BJ (cell line): ENCODE measurements around the gene MOXD1. TPM values are rescaled to one million over a fixed set of nuclear protein-coding genes. Genes with fewer than 3 reads are reported as not detected.

Experiments
- CTCF ChIA-PET: fragments of 350-600 bp; formaldehyde crosslinking; extraction: SDS; loops from one replicate; lab custom pipeline; 2021; ENCODE audit warnings: antibody characterized with exemption, inconsistent platforms; lab: Yijun Ruan, JAX
- POLR2A ChIA-PET: fragments of 300-600 bp; sonication (Branson Sonifier 250); formaldehyde crosslinking; extraction: SDS; loops from one replicate; lab custom pipeline; 2021; ENCODE audit warnings: antibody characterized with exemption; lab: Charles Lee
- DNase-seq: peaks from one replicate; pipeline ENCODE4 v3.0.0-alpha.2; 2011; ENCODE audit warnings: low read depth
- H3K27me3 ChIP-seq: 2 replicates; pipeline ENCODE4 v1.6.0; 2011; ENCODE audit warnings: low read length; ENCODE audit not compliant: control insufficient read depth, insufficient read depth
- H3K36me3 ChIP-seq: 2 replicates; pipeline ENCODE4 v1.5.1; 2011; ENCODE audit warnings: low read length; ENCODE audit not compliant: control insufficient read depth, insufficient read depth
- H3K4me3 ChIP-seq: 2 replicates; pipeline ENCODE4 v1.5.1; 2011; ENCODE audit warnings: low read depth, mild to moderate bottlenecking, control low read depth, low read length
- polyA plus RNA-seq: library from polyadenylated mRNA; depleted of rRNA; stranded (reverse); fragments of >200 nt; gene quantifications from 2 replicates; pipeline ENCODE4 v1.2.3, GENCODE V29; 2011
- TF ChIP-seq, protein P1 (sequence below): IDR thresholded peaks from 2 replicates; pipeline ENCODE4 v1.5.1; 2011; ENCODE audit warnings: low read depth, mild to moderate bottlenecking, control low read depth, inconsistent platforms, low read length, moderate library complexity; ENCODE audit not compliant: insufficient read depth

Gene MOXD1
- polyA plus RNA-seq, 1 experiment = 71.3 TPM

DNA sequence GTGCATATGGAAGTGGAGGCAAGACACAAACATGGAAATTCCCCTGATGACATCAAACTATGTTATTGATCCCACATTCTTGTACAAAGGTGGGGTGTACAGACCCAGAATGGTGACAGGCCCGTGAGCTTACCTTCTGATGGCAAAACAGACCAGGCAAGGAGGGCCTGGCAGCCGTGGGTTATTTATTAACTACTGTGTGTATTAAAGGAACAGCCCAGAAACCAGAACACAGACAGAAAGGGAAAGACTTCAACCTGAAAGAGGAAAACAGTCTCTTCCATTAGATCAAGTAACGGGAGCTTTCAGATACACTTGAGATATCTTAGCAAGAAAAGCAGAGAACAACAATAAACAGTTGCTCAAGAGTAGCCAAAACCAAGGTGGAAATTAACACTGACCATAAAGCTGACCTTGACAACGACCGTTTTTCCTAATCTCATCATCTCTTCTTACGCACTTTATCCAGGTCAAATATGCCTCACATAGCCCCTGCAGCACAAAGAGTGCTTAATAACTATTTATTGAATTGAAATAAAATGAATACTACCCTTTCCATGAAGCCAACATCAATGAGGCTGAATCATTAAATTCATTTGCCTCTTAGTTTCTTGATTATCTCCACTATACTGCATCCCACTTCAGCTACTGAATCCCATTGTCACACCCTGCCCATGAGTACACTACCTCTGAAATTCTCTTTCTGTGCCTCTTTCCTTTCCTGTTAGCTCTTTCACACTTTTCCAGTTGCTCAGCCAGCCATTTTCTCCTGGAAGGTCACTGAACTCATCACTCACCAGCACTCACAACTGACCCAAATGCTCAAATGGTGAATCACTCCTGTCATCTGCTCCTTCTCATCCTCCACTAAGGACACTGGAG lies 67.4 kb downstream of the MOXD1 start:
- Histone ChIP-seq H3K4me3 (no peak overlapping the region), H3K27me3 (no peaks in the 10 kb centered on the region), H3K36me3 (peaks cover 3% of the 10 kb centered on the region)
- DNase-seq = peak; percentile 72
- CTCF ChIA-PET = interaction anchor here (1.2 to 1.3 kb wide), 2 partner anchors 54 to 151 kb away, joined by 4 read pairs; no protein-coding TSS in a partner anchor
- TF ChIP-seq, protein P1, sequence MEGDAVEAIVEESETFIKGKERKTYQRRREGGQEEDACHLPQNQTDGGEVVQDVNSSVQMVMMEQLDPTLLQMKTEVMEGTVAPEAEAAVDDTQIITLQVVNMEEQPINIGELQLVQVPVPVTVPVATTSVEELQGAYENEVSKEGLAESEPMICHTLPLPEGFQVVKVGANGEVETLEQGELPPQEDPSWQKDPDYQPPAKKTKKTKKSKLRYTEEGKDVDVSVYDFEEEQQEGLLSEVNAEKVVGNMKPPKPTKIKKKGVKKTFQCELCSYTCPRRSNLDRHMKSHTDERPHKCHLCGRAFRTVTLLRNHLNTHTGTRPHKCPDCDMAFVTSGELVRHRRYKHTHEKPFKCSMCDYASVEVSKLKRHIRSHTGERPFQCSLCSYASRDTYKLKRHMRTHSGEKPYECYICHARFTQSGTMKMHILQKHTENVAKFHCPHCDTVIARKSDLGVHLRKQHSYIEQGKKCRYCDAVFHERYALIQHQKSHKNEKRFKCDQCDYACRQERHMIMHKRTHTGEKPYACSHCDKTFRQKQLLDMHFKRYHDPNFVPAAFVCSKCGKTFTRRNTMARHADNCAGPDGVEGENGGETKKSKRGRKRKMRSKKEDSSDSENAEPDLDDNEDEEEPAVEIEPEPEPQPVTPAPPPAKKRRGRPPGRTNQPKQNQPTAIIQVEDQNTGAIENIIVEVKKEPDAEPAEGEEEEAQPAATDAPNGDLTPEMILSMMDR = no peak
- POLR2A ChIA-PET = no interaction called here

DNA sequence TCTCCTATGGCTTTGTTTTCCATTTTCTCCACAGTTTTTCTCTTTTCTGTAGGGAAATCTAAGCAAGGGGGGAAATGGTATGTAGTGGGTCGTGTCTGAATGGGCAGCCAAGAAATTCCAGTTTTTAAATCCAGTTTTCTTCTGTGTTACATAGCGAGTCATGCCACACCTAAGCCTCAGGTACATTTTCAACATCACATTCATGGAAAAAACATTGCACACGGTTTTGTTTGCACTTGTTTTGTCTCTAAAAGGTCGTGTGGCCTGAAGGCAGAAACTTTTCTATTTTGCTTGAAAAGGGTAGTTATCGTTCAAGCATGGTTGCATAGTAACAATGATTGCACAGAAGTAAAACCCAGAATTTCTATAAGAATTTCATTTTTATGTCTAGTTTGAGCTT lies 70.5 kb downstream of the MOXD1 start:
- DNase-seq = no peak
- TF ChIP-seq, protein P1 = no peak
- ChIA-PET POLR2A (no interaction called here), CTCF (interaction anchor here (0.6 to 1.1 kb wide), 2 partner anchors 9 to 157 kb away, joined by 3 to 4 read pairs; no protein-coding TSS in a partner anchor)
- peaks cover 3% of the 10 kb centered on the region for H3K36me3 ChIP-seq
- H3K4me3 ChIP-seq = no peak overlapping the region
- no peaks in the 10 kb centered on the region for H3K27me3 ChIP-seq

DNA sequence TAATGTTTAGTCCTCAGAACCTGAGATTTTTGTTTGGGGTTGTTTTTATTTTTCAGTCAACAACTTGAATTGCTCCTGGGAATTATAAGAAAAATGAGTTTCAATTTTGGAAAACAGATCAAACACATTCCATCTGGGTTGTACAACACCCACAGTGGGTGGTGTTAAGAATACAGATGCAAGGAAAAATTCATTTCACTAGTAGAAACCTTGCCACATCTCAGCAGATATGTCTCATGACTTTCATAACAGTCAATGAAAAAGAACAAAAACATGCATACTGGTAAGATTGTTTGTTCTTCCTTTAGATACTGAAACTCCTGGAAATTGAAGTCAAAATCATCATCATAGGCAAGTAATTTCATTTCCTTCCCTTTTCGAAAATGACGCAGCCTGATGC lies 78.9 kb downstream of the MOXD1 start:
- ChIA-PET POLR2A (no interaction called here), CTCF (interaction anchor here (0.6 kb wide), 1 partner anchor 51 kb away, joined by 3 read pairs; no protein-coding TSS in a partner anchor)
- H3K36me3 ChIP-seq = no peaks in the 10 kb centered on the region
- H3K4me3 ChIP-seq = no peak overlapping the region
- DNase-seq = no peak
- H3K27me3 ChIP-seq = no peaks in the 10 kb centered on the region
- TF ChIP-seq, protein P1 = no peak

DNA sequence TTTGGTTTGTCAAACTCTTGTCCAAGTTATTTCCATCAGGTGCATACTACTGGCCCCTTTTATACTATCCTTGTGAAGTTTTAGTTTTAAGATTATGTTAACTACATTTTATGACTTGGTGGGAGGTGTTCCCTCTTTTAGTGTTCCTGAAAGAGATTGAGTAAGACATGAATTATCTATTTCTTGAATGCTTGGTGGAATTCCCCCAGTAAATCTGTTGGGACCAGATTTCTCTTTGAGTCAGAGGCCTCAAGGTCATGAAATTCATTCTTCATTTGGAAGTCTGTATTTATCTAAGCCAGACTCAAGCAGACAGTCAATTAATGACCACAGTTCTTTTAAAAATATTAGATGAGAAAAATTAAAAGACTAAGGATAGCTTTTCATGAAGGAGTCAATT lies 81.3 kb downstream of the MOXD1 start:
- CTCF ChIA-PET = interaction anchor here (0.6 to 1.5 kb wide), 3 partner anchors 9 to 34 kb away, joined by 3 to 5 read pairs (median 3); no protein-coding TSS in a partner anchor
- TF ChIP-seq, protein P1 = no peak
- POLR2A ChIA-PET = no interaction called here
- Histone ChIP-seq H3K4me3 (no peak overlapping the region), H3K27me3 (no peaks in the 10 kb centered on the region), H3K36me3 (no peaks in the 10 kb centered on the region)
- DNase-seq = peak; percentile 29

DNA sequence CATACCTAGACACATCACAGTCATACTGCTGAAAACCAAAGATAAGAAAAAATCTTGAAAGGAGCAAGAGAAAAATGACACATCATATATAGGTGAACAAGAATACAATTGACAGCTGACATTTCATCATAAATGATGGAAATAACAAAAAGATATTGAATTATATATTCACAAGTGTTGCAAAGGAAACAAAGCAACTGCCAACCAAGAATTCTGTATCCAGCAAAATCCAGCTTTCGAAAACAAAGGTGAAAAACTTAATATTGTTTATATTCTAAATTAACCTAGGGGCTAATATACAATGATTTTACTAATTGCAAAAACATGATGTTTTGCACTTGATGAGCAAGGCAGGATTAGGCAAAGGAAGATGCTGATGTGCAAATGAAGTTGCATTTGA lies 84.3 kb downstream of the MOXD1 start:
- H3K4me3 ChIP-seq = no peak overlapping the region
- TF ChIP-seq, protein P1 = no peak
- H3K36me3 ChIP-seq = no peaks in the 10 kb centered on the region
- CTCF ChIA-PET = interaction anchor here (1.2 to 2.0 kb wide), 3 partner anchors 16 to 72 kb away, joined by 3 to 8 read pairs (median 7); no protein-coding TSS in a partner anchor
- POLR2A ChIA-PET = no interaction called here
- H3K27me3 ChIP-seq = no peaks in the 10 kb centered on the region
- no peak for DNase-seq
